Adrenal gland (tissue), 5 donors: ENCODE results near the gene PGC.

Source experiments
- CTCF ChIP-seq, 6 experiments: fragments of 450-650 bp in 4 of 6; fragments of 200-600 bp in 2 of 6; sonication (generic) in 1 of 6; IDR thresholded peaks; 1 replicate in 5 of 6; 2 replicates in 1 of 6; pipeline versions ENCODE4 v1.5.1 to v1.8.0; 2016 to 2021; ENCODE audit warnings: antibody characterized with exemption in 6 of 6, mild to moderate bottlenecking in 2 of 6, moderate library complexity in 1 of 6
- POLR2A ChIP-seq, 2 donors: fragments of 450-650 bp; IDR thresholded peaks; one replicate each; pipeline ENCODE4 v1.6.1; 2017; ENCODE audit warnings: antibody characterized with exemption in 2 of 2, mild to moderate bottlenecking in 2 of 2, moderate library complexity in 1 of 2
- donor health status: DM: no; HTN: no; CAD: no.

GRCh38 chr6:41730531-41731436, 16.4 kb downstream of the PGC start:
- no peak for TF ChIP-seq CTCF (IDR thresholded peaks at IDR 0.05)
- TF ChIP-seq POLR2A (IDR thresholded peaks at IDR 0.05) = peak in 1 of 2 donors; percentile 15
